Activated B cell treated with CpG ODN at 0.5 μM for 24 hours (primary cell): ENCODE data around the gene ESYT2. TPM values are rescaled to one million over a fixed set of nuclear protein-coding genes. Genes with fewer than 3 reads are reported as not detected.

Experiments
- ATAC-seq: fragments of 200-7000 bp; cut with Tn5 transposase; one replicate; pipeline ENCODE4 v1.10.0; 2021; ENCODE audit warnings: low read depth, mild to moderate bottlenecking, moderate library complexity
- CTCF ChIA-PET: fragments of 350-600 bp; sonication (Branson Sonifier 250); formaldehyde crosslinking; loops from one replicate; lab custom pipeline; 2021; ENCODE audit warnings: antibody characterized with exemption; lab: Charles Lee
- POLR2A ChIA-PET: fragments of 350-600 bp; sonication (Branson Sonifier 250); formaldehyde crosslinking; loops from one replicate; lab custom pipeline; 2021; ENCODE audit warnings: antibody characterized with exemption; lab: Charles Lee
- DNase-seq: peaks from one replicate; pipeline ENCODE4 v3.0.0; 2022
- H3K27ac Mint-ChIP-seq: one replicate; pipeline ENCODE4 v1.8.0; 2020; ENCODE audit warnings: mixed read lengths
- H3K27me3 Mint-ChIP-seq: one replicate; pipeline ENCODE4 v1.8.0; 2021; ENCODE audit warnings: mixed read lengths
- H3K36me3 Mint-ChIP-seq: one replicate; pipeline ENCODE4 v1.8.0; 2021; ENCODE audit warnings: low read depth, mixed read lengths
- H3K4me1 Mint-ChIP-seq: one replicate; pipeline ENCODE4 v1.8.0; 2021; ENCODE audit warnings: mixed read lengths
- H3K4me3 Mint-ChIP-seq: one replicate; pipeline ENCODE4 v1.8.0; 2020; ENCODE audit warnings: mild to moderate bottlenecking, mixed read lengths
- H3K9me3 Mint-ChIP-seq: one replicate; pipeline ENCODE4 v1.8.0; 2020; ENCODE audit warnings: mixed read lengths
- intact Hi-C: fragments of 100-400 bp; cut with micrococcal nuclease; formaldehyde crosslinking; loops from one replicate; pipeline ENCODE4 v1.15.1; 2024
- total RNA-seq: library from RNA; stranded (reverse); gene quantifications from 2 replicates; pipeline ENCODE4 v1.2.3, GENCODE V29; 2022
- TF ChIP-seq, protein P1 (sequence below): fragments of 200-600 bp; IDR thresholded peaks from one replicate; pipeline ENCODE4 v1.8.0; 2022; ENCODE audit warnings: antibody characterized with exemption, mild to moderate bottlenecking

ESYT2 gene
- total RNA-seq, 1 donor from 2014 or later = 21.3 TPM

DNA sequence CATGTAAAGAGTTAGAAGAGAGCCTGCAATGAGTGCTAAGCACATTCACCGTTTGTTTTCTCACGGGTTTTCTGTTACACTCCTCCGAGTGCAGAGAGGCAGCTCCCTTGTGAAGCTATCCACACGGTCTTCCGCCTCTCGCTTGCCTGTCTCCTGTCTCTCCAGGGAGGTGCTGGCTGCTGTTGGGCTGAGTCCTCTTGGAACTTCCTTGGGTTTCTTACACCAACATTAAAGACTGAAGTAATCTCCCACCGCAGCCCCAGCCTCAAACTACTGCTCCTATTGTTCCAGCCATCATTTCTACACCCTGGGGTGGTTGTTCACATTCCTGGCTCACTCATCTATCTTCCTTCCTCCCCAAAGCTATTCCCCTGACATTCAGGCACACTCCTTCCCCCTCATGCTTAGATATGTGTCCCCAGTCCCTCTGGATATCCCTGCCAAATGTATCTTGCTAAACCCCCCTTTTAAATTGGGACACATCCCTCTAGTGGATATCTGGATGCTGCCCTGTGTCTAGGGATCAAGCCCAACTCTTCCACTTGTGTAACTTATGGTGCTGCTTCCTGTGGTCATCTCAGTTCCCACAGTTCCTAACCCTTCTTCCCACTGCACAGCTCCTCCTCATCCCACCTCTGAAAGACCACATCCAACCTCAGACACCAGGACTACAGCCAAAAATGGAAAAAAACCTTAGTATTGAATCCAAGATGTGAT lies 14.1 kb downstream of the ESYT2 start:
- H3K4me1 Mint-ChIP-seq = peaks cover 70% of the 10 kb centered on the region
- no peak overlapping the region for H3K4me3 Mint-ChIP-seq
- H3K27ac Mint-ChIP-seq = peak overlapping the region; percentile 77
- DNase-seq (no peak), ATAC-seq (no peak)
- no peaks in the 10 kb centered on the region for H3K9me3 Mint-ChIP-seq
- peaks cover 2% of the 10 kb centered on the region for H3K36me3 Mint-ChIP-seq
- CTCF ChIA-PET = no interaction called here
- TF ChIP-seq, protein P1, sequence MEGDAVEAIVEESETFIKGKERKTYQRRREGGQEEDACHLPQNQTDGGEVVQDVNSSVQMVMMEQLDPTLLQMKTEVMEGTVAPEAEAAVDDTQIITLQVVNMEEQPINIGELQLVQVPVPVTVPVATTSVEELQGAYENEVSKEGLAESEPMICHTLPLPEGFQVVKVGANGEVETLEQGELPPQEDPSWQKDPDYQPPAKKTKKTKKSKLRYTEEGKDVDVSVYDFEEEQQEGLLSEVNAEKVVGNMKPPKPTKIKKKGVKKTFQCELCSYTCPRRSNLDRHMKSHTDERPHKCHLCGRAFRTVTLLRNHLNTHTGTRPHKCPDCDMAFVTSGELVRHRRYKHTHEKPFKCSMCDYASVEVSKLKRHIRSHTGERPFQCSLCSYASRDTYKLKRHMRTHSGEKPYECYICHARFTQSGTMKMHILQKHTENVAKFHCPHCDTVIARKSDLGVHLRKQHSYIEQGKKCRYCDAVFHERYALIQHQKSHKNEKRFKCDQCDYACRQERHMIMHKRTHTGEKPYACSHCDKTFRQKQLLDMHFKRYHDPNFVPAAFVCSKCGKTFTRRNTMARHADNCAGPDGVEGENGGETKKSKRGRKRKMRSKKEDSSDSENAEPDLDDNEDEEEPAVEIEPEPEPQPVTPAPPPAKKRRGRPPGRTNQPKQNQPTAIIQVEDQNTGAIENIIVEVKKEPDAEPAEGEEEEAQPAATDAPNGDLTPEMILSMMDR = no peak
- intact Hi-C loops = loop anchor here (5.0 kb wide), 1 partner anchor 42 kb away; the partner anchor contains the start of gene DYNC2I1
- POLR2A ChIA-PET = interaction anchor here (1.2 kb wide), 1 partner anchor 14 kb away, joined by 5 read pairs; the partner anchor contains the start of gene ESYT2
- no peaks in the 10 kb centered on the region for H3K27me3 Mint-ChIP-seq

DNA sequence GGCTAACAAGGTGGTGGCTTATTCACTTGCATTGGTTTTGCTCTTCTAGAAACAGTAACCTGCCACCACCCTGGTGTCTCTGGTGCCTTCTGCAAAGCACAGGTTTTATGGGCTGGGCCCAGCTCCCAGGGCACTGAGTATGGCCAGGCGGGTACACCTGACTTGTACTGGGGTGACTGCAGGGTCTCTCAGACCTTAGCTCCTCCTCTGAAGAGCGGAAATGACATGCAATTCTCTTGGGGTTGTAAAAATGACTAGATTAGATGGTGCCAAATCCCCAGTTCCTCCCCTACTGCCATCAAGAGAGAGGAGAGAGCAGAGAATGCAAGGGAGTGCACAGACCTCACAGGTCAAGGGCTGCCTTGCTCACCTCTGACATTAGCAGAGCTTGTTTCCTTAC lies 14.7 kb downstream of the ESYT2 start:
- POLR2A ChIA-PET = interaction anchor here (0.7 to 1.2 kb wide), 2 partner anchors 10 to 15 kb away, joined by 3 to 5 read pairs; partner anchors contain the start of gene ESYT2
- DNase-seq (no peak), ATAC-seq (peak; percentile 56)
- TF ChIP-seq, protein P1 = no peak
- Mint-ChIP-seq H3K36me3 (peaks cover 4% of the 10 kb centered on the region), H3K9me3 (no peaks in the 10 kb centered on the region), H3K4me1 (peaks cover 75% of the 10 kb centered on the region), H3K27ac (peak overlapping the region; percentile 77), H3K27me3 (no peaks in the 10 kb centered on the region), H3K4me3 (no peak overlapping the region)
- intact Hi-C loops = loop anchor here (5.0 kb wide), 1 partner anchor 43 kb away; the partner anchor contains the start of gene DYNC2I1
- CTCF ChIA-PET = no interaction called here

GRCh38 chr7:158812684-158813083 lies 16.6 kb downstream of the ESYT2 start:
- Mint-ChIP-seq H3K27ac (no peak overlapping the region), H3K4me1 (peaks cover 59% of the 10 kb centered on the region), H3K27me3 (no peaks in the 10 kb centered on the region), H3K4me3 (no peak overlapping the region), H3K36me3 (peaks cover 11% of the 10 kb centered on the region), H3K9me3 (no peaks in the 10 kb centered on the region)
- DNase-seq (no peak), ATAC-seq (no peak)
- intact Hi-C loops = no loop called here
- TF ChIP-seq, protein P1 = no peak
- POLR2A ChIA-PET = no interaction called here
- CTCF ChIA-PET = no interaction called here

GRCh38 chr7:158811894-158812293 lies 17.4 kb downstream of the ESYT2 start:
- Mint-ChIP-seq H3K27ac (no peak overlapping the region), H3K9me3 (no peaks in the 10 kb centered on the region), H3K36me3 (peaks cover 11% of the 10 kb centered on the region), H3K4me1 (peaks cover 53% of the 10 kb centered on the region), H3K27me3 (no peaks in the 10 kb centered on the region), H3K4me3 (no peak overlapping the region)
- DNase-seq = no peak
- intact Hi-C loops = no loop called here
- no peak for ATAC-seq
- CTCF ChIA-PET = no interaction called here
- POLR2A ChIA-PET = interaction anchor here (1.1 kb wide), 1 partner anchor 18 kb away, joined by 4 read pairs; no protein-coding TSS in a partner anchor
- TF ChIP-seq, protein P1 = no peak

DNA sequence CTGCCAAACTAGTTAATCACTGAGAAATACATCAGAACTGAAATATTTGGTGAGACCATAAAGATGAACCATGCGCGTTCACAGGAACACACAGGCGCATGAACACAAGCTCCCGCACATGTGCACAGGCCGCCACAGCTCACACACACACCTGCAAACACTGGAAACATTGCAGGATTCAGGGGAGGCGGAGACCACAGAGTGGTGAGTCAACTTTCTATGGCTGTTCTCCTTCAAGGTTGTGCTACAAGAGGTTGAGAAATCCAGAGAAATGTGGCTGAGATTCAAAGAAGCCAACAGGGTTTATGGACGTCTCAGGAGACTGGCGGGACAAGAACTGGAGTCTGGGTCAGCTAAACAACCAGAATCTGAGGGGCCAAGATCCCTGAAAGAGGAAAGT lies 17.8 kb downstream of the ESYT2 start:
- Mint-ChIP-seq H3K9me3 (no peaks in the 10 kb centered on the region), H3K4me3 (no peak overlapping the region), H3K36me3 (peaks cover 11% of the 10 kb centered on the region), H3K27me3 (no peaks in the 10 kb centered on the region), H3K4me1 (peaks cover 52% of the 10 kb centered on the region), H3K27ac (no peak overlapping the region)
- DNase-seq (no peak), ATAC-seq (no peak)
- CTCF ChIA-PET = no interaction called here
- intact Hi-C loops = no loop called here
- TF ChIP-seq, protein P1 = no peak
- POLR2A ChIA-PET = interaction anchor here (1.0 to 1.1 kb wide), 2 partner anchors 17 to 19 kb away, joined by 3 to 4 read pairs; no protein-coding TSS in a partner anchor
